Lower leg skin (tissue), 3 donors: ENCODE data around the gene AHCY.

Experiments used
- POLR2A ChIP-seq, 2 donors: fragments of 450-650 bp; IDR thresholded peaks; one replicate each; pipeline ENCODE4 v1.6.1; 2016 to 2017; ENCODE audit warnings: antibody characterized with exemption in 2 of 2, mild to moderate bottlenecking in 1 of 2, moderate library complexity in 1 of 2
- TF ChIP-seq, protein P1 (sequence below), 3 donors: fragments of 450-650 bp; IDR thresholded peaks; one replicate each; pipeline ENCODE4 v1.5.1; 2016; ENCODE audit warnings: antibody characterized with exemption in 3 of 3, mild to moderate bottlenecking in 3 of 3, moderate library complexity in 2 of 3

GRCh38 chr20:34292496-34292895 lies 10.7 kb downstream of the AHCY start:
- TF ChIP-seq POLR2A (IDR thresholded peaks at IDR 0.05): no peak
- TF ChIP-seq, protein P1, sequence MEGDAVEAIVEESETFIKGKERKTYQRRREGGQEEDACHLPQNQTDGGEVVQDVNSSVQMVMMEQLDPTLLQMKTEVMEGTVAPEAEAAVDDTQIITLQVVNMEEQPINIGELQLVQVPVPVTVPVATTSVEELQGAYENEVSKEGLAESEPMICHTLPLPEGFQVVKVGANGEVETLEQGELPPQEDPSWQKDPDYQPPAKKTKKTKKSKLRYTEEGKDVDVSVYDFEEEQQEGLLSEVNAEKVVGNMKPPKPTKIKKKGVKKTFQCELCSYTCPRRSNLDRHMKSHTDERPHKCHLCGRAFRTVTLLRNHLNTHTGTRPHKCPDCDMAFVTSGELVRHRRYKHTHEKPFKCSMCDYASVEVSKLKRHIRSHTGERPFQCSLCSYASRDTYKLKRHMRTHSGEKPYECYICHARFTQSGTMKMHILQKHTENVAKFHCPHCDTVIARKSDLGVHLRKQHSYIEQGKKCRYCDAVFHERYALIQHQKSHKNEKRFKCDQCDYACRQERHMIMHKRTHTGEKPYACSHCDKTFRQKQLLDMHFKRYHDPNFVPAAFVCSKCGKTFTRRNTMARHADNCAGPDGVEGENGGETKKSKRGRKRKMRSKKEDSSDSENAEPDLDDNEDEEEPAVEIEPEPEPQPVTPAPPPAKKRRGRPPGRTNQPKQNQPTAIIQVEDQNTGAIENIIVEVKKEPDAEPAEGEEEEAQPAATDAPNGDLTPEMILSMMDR (IDR thresholded peaks at IDR 0.05): no peak
